K562 (cell line): ENCODE measurements around the gene AAMDC. TPM values are rescaled to one million over a fixed set of nuclear protein-coding genes. Genes with fewer than 3 reads are reported as not detected.

Experiments used
- ARID3B ChIP-seq: fragments of 250-450 bp; sonication (Bioruptor Pico); IDR thresholded peaks from 2 replicates; pipeline ENCODE4 v1.4.0; 2020; ENCODE audit warnings: borderline replicate concordance
- CEBPZ ChIP-seq: fragments of 150-350 bp; IDR thresholded peaks from 2 replicates; pipeline ENCODE4 v1.6.1; 2014; ENCODE audit warnings: low read depth, mild to moderate bottlenecking, low read length, borderline replicate concordance
- ETS1 ChIP-seq: conservative IDR thresholded peaks from 2 replicates; pipeline ENCODE4 v1.6.1; 2011; ENCODE audit warnings: low read depth, mild to moderate bottlenecking, low read length; ENCODE audit not compliant: control insufficient read depth
- FOS ChIP-seq: IDR thresholded peaks from 3 replicates; pipeline ENCODE4 v1.6.1; 2011; ENCODE audit not compliant: insufficient read length; ENCODE audit errors: extremely low read depth
- FOXJ3 ChIP-seq: sonication (generic); formaldehyde crosslinking; IDR thresholded peaks from 2 replicates; pipeline ENCODE4 v1.4.0; 2020; ENCODE audit warnings: mild to moderate bottlenecking, missing genetic modification reagents
- GTF2A2 ChIP-seq: IDR thresholded peaks from 2 replicates; pipeline ENCODE4 v1.6.1; 2016; ENCODE audit warnings: mild to moderate bottlenecking, missing genetic modification characterization, missing compliant biosample characterization
- HMG20A ChIP-seq: fragments of 450-650 bp; formaldehyde crosslinking; conservative IDR thresholded peaks from 2 replicates; pipeline ENCODE4 v1.4.0; 2020; ENCODE audit warnings: mild to moderate bottlenecking, mixed read lengths
- HMGN3 ChIP-seq: IDR thresholded peaks from 2 replicates; pipeline ENCODE4 v1.6.1; 2011; ENCODE audit warnings: borderline replicate concordance, low read depth, mild to moderate bottlenecking, mixed read lengths, low read length; ENCODE audit not compliant: insufficient read length; ENCODE audit errors: extremely low read depth
- NFE2 ChIP-seq: IDR thresholded peaks from 2 replicates; pipeline ENCODE4 v1.6.1; 2014; ENCODE audit warnings: antibody characterized with exemption, low read depth
- PHF8 ChIP-seq: fragments of 200-600 bp; sonication (generic); IDR thresholded peaks from 2 replicates; pipeline ENCODE4 v1.6.1; 2012; ENCODE audit warnings: mixed run types, mild to moderate bottlenecking, inconsistent platforms, low read length, moderate library complexity, borderline replicate concordance
- PRMT5 ChIP-seq: sonication (generic); formaldehyde crosslinking; IDR thresholded peaks from 2 replicates; pipeline ENCODE4 v1.5.0; 2020; ENCODE audit warnings: missing genetic modification reagents
- ZNF212 ChIP-seq: fragments of 450-650 bp; formaldehyde crosslinking; IDR thresholded peaks from 2 replicates; pipeline ENCODE4 v1.4.0; 2020; ENCODE audit warnings: mild to moderate bottlenecking
- ZNF253 ChIP-seq: fragments of 250-450 bp; sonication (Bioruptor Pico); conservative IDR thresholded peaks from 2 replicates; pipeline ENCODE4 v1.6.1; 2021; ENCODE audit warnings: mild to moderate bottlenecking
- ZNF584 ChIP-seq: fragments of 200-800 bp; sonication (Bioruptor generic); IDR thresholded peaks from 2 replicates; pipeline ENCODE4 v1.6.1; 2016; ENCODE audit warnings: low read depth, mild to moderate bottlenecking, missing genetic modification characterization, missing compliant biosample characterization
- ZNF707 ChIP-seq: fragments of 250-450 bp; sonication (Bioruptor Pico); conservative IDR thresholded peaks from 2 replicates; pipeline ENCODE4 v1.8.0; 2022; ENCODE audit warnings: inconsistent platforms, mild to moderate bottlenecking, moderate library complexity
- ZNF785 ChIP-seq: fragments of 250-450 bp; sonication (Bioruptor Pico); IDR thresholded peaks from 2 replicates; pipeline ENCODE4 v1.4.0; 2020; ENCODE audit warnings: mild to moderate bottlenecking
- ZSCAN29 ChIP-seq: fragments of 450-650 bp; IDR thresholded peaks from 2 replicates; pipeline ENCODE4 v1.6.1; 2017
- ZSCAN32 ChIP-seq: fragments of 450-650 bp; formaldehyde crosslinking; IDR thresholded peaks from 2 replicates; pipeline ENCODE4 v1.4.0; 2020; ENCODE audit warnings: mild to moderate bottlenecking, moderate library complexity
- polyA plus RNA-seq, 8 experiments: library from polyadenylated mRNA; depleted of rRNA in 4 of 8; stranded (reverse) in 5 of 8; unstranded in 3 of 8; fragments of >200 nt; fragmentation: Nextera tagmentation in 2 of 8; fragmentation: Illumina TruSeq in 1 of 8; extraction: Ambion mirVana in 2 of 8; extraction: Trizol in 1 of 8; gene quantifications; 2 replicates each; pipeline versions ENCODE4 v1.2.1 to v1.2.3, GENCODE V29; 2011 to 2014; ENCODE audit warnings: inconsistent platforms in 1 of 8, missing spikeins in 1 of 8
- total RNA-seq, 7 experiments: library from RNA; depleted of rRNA in 6 of 7; stranded (reverse); fragments of >200 nt in 6 of 7; fragmentation: Illumina TruSeq in 2 of 7; extraction: Trizol in 2 of 7; gene quantifications; 2 replicates each; pipeline versions ENCODE4 v1.2.1 to v1.2.3, GENCODE V29; 2011 to 2021; ENCODE audit warnings: low replicate concordance in 1 of 7
- TF ChIP-seq, protein P1 (sequence below): fragments of 250-450 bp; sonication (Bioruptor Pico); IDR thresholded peaks from 2 replicates; pipeline ENCODE4 v1.4.0; 2020; ENCODE audit warnings: mild to moderate bottlenecking
- TF ChIP-seq, protein P2 (sequence below): fragments of 250-450 bp; sonication (Bioruptor Pico); IDR thresholded peaks from 2 replicates; pipeline ENCODE4 v1.4.0; 2020

AAMDC gene
- total and polyA plus RNA-seq, 9 of the 15 experiments (the other 6 are each of a cell fraction or from before 2014, with no cell fraction given), result 10.4 to 40.6 (median 15.6) TPM

DNA sequence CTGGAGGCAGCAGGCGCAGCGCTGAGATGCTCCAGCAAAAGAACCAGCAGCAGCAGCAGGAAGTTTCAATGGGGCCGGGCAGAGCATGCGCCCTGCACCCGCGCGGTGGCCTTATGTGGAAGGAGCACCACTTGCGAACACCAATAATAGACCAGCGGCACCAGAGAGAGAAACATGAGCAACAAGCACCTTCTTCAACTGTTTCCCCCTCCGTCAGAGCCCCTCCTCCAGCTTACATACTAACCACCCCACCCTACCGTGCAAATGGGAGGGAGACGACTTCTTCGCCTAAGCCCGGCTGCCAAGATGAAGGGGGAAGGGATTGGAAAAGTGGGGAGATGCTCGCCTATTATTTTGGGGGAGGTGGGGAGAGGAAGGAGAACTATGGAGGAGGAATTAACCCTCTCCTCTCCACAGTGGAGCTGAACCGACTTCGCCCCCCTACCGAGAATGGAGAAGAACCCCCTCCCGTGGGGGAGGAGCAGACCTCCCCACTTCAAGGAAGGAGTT, 1.5 kb upstream of the AAMDC start (continued):
- TF ChIP-seq ETS1 (no peak), PHF8 (no peak), FOS (no peak), HMG20A (no peak), ZNF584 (CRISPR knock-in tag) (no peak), ZNF212 (no peak), ZSCAN29 (no peak), ZNF785 (CRISPR knock-in tag) (no peak), FOXJ3 (CRISPR knock-in tag) (no peak), NFE2 (no peak), ZNF253 (CRISPR knock-in tag) (no peak), CEBPZ (no peak), GTF2A2 (tag) (no peak), PRMT5 (CRISPR knock-in tag) (no peak), ARID3B (no peak), HMGN3 (no peak), ZNF707 (CRISPR knock-in tag) (no peak), ZSCAN32 (CRISPR knock-in tag) (no peak)
- TF ChIP-seq, protein P1, sequence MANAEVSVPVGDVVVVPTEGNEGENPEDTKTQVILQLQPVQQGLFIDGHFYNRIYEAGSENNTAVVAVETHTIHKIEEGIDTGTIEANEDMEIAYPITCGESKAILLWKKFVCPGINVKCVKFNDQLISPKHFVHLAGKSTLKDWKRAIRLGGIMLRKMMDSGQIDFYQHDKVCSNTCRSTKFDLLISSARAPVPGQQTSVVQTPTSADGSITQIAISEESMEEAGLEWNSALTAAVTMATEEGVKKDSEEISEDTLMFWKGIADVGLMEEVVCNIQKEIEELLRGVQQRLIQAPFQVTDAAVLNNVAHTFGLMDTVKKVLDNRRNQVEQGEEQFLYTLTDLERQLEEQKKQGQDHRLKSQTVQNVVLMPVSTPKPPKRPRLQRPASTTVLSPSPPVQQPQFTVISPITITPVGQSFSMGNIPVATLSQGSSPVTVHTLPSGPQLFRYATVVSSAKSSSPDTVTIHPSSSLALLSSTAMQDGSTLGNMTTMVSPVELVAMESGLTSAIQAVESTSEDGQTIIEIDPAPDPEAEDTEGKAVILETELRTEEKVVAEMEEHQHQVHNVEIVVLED, result no peak
- TF ChIP-seq, protein P2, sequence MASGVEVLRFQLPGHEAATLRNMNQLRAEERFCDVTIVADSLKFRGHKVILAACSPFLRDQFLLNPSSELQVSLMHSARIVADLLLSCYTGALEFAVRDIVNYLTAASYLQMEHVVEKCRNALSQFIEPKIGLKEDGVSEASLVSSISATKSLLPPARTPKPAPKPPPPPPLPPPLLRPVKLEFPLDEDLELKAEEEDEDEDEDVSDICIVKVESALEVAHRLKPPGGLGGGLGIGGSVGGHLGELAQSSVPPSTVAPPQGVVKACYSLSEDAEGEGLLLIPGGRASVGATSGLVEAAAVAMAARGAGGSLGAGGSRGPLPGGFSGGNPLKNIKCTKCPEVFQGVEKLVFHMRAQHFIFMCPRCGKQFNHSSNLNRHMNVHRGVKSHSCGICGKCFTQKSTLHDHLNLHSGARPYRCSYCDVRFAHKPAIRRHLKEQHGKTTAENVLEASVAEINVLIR (CRISPR knock-in tag), result no peak
